K562 treated with DMSO at 1 percent for 12 hours (cell line): ENCODE measurements around the gene EIF2S1. TPM values are rescaled to one million over a fixed set of nuclear protein-coding genes. Genes with fewer than 3 reads are reported as not detected.

Experiments
- total RNA-seq: library from RNA; unstranded; fragments of 300-600 nt; gene quantifications from 2 replicates; pipeline ENCODE4 v1.2.3, GENCODE V29; 2022; ENCODE audit not compliant: insufficient read depth

The EIF2S1 gene
- 41.2 and 58.1 TPM in 2 replicates for total RNA-seq

DNA sequence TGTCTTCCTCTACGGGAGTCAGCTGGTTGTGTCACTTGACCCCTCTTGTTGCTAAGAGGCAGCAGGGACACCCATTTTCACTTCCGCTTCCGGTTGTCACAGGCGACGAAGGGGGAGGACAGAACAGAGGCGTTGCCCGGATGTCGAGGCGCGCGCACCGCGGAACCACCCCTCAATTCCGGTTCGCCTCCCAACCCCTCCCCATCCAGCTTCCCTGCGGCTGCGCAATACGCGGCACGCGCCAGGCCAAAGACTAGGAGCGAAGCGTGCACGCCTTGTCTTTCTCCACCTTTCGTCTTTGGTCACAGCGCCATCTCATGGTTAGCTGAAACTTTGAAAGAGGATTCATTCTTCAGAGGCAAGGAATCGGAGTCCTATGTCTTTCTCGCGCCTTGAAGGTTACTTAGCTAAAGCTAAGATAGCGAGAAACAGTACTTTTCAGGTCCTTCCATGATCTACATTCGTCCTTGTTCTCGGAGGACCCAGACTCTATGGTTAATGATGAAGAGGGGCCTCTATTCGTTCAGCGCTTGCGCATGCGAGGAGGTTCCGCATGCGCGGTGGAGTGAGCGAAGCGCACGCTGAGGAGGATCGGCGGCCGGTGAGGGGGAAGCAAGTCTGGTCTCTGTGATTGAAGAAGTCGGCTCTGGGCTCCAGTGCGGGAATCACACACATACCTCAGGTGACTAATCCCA is at the start of gene EIF2S1, which contains the start of gene ATP6V1D:
EIF2S1 (plus strand) TSS at position 554 of the 695 bp plus-strand sequence. CDS start 4,440 bp downstream, outside the sequence.
ATP6V1D (minus strand) TSS at position 30 of the 695 bp plus-strand sequence. CDS start 106 bp downstream, outside the sequence.

DNA sequence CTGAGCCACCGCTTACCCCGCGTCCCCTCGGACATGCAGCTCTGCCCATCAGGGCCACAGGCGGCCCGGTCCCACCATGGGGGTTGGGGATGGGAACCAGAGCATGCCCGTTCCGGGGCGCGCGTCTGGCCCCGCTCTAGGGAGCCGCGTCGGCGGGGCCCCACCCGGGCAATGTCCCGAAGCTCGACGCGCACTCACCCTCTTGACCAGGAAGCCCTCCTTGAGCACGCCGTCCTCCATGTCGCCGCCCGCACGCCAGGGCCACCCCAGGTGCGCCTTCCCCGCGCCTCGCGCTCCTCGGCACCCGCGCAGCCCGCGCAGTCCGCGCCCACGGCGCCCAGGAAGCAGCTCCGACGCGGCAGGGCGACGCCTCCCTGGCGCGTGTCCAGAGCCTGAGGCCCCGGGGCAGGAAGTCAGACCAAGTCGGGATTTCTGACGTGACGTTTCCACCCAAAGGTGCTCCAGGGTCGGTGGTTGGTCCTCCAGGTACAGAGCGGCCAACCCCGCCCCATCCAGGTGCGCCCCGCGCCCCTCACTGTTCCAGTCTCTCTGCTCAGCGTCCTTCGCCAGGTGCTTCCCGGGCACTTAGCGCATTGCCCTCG is 51.8 kb downstream of the EIF2S1 start, which contains the start of gene PLEK2:
PLEK2 (minus strand) TSS at position 346 of the 602 bp plus-strand sequence; CDS start at position 240, 106 bp downstream.

Other genes with a start within 250 kb of the EIF2S1 start
- not detected in 2 replicates for gene GARIN2, start 170.9 kb upstream of the EIF2S1 start, total RNA-seq
- gene PALS1, start 118.9 kb upstream of the EIF2S1 start, total RNA-seq: 8.4 and 12.1 TPM in 2 replicates
- gene ATP6V1D, start 524 bp upstream of the EIF2S1 start, total RNA-seq: 40.2 and 67.0 TPM in 2 replicates
- not detected in 2 replicates for gene PLEK2, start 51.8 kb downstream of the EIF2S1 start, total RNA-seq
- 0.58 TPM in 1 of 2 replicates, not detected in the other for gene TMEM229B, start 128.4 kb downstream of the EIF2S1 start, total RNA-seq
- 2.6 and 4.3 TPM in 2 replicates for gene PLEKHH1, start 173.0 kb downstream of the EIF2S1 start, total RNA-seq
- gene PIGH, start 239.9 kb downstream of the EIF2S1 start, total RNA-seq: 31.2 and 51.5 TPM in 2 replicates